GM19468 (cell line): ENCODE data around the gene TMEM50A.
"Not testable (repeated sequence)": the region's sequence is repeated elsewhere in the genome, so short reads cannot be mapped to it uniquely, and the experiment has no call there.

ENCODE experiments used
- ATAC-seq: cut with Tn5 transposase; IDR thresholded peaks from one replicate; pipeline ENCODE4 v1.9.1; 2021; ENCODE audit warnings: mild to moderate bottlenecking, moderate library complexity, moderate number of reproducible peaks; ENCODE audit not compliant: unreplicated experiment; ENCODE audit errors: extremely low read depth

The TMEM50A gene

DNA sequence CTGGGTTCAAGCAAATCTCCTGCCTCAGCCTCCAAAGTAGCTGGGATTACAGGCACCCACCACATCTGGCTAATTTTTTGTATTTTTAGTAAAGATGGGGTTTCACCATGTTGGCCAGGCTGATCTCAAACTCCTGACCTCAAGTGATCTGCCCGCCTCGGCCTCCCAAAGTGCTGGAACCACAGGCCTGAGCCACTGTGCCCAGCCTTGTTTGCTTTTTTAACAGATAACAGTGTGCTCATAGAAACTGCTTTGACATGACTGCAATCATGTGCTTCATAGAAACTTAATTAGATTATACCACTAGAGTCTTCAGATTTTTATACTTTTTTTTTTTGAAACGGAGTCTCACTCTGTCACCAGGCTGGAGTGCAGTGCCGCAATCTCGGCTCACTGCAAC, 8.8 kb upstream of the TMEM50A start:
- ATAC-seq = not testable (repeated sequence)

DNA sequence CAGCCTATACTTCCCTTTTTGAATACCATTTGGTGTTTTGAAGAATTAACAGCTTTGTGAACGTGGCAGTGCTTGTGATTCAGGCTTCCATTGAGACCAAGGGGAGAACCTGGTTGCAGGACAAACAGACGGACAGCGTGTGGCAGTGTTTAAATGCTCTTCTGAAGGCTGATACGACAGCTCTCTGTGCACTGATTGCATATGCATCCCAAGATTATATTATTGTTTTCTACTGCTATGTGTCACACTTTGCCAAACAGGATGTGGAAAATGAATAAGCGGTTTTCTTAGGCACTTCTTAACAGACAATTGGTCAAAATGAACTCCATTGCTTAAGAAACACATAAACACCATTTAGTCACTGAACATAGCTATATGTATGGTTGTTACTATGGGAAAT, 8.2 kb upstream of the TMEM50A start:
- ATAC-seq = not testable (repeated sequence)

DNA sequence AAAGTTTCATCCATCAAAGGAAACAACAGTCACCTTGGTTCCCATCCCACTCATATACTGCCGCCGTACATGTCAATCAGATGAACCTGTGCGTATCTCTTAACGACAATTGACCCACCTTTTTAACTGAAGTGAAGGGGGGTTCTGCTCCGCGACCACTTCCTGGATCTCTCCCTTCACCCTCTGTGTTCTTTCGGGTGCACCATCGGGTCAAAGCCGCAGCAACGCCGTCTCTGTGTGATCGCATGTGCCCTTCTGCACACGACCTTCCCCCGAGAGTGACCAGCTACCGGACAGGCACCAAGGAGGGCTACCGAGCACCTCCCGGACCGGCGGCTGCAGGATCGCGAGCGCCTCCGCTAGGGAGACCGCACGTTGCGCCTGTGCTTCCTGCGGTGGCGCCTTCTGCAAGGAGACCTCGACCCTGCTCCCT, 1.2 kb upstream of the TMEM50A start:
- not testable (repeated sequence) for ATAC-seq

DNA sequence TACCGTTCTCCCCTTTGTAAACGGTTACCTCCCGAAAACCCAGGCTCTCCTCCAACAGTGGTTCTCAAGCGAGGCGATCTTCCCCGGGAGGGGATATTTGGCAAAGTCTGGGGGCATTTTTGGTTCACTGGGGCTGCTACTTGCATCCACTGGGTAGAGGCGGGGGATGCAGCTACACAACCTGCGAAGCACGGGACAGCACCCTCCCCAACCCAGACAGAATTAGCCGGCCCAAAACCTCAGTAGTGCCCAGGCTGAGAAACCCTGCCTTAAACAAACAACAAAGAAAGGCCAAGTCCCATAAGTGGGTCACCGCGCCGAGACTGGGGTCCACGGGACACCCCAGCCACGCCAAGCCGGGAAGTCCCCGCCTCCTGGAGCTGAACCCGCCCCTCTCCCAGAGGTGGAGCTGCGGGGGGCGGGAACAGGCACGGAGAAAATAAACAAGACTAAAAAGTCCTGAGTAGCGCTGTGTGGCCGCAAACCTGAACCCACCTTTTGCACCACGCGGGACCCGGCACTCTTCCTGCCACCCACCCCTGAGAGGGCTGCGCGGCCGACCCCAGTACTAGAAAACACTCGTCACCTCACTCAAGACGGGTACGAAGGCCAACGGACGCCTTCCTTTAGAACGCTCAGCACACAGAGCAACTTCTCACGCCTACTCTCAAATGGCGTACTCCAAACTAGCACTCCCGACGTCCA, 499 bp upstream of the TMEM50A start:
- ATAC-seq = peak; percentile 18

DNA sequence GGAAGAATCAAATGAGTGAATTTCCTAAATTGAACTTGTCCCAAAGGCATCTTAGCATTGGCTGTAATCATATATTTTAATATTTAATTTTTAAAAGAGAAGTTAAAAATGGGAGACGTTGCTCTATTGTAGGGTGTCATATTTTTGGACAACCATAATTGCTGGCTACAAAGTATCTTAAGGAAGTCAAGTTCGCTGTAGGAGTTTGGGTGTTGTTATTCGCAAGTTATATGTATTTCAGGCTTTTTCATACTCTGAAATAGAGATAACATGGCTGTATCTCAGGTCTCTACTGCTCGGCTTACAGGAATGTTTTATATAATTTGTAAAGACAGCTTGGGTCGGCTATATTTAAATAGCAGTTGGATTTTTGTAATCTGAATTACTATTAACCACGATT, 852 bp downstream of the TMEM50A start:
- ATAC-seq = no peak

DNA sequence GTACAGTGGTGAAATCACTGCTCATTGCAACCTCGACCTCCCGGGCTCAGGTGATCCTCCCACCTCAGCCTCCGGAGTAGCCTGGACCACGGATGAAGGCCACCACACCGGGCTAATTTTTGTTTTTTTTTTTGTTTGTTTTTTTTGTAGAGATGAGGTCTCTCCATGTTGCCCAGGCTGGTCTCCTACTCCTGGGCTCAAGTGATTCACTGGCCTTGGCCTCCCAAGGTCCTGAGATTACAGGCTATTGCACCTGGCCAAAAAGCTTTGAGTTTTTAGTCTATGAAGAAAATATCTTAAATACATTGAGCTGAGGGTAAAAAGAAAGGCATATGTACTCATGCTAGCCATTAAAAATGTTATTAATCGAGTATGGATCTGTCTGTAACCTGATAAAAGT, 3.6 kb downstream of the TMEM50A start:
- no peak for ATAC-seq

DNA sequence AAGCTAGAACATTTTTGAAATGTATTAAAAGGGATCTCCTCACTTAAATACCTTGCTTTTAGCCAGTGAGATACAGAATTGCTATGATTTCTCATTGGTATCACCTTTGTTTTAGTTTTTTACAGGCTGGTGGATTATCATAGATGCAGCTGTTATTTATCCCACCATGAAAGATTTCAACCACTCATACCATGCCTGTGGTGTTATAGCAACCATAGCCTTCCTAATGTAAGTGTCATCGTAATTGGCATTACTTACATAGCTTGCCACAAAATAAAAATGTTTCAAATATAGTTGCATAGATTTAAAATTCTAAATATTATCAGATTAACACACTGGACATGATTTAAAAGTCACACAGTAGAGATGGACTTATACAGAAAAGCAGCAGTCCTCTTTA, 4.7 kb downstream of the TMEM50A start:
- no peak for ATAC-seq

DNA sequence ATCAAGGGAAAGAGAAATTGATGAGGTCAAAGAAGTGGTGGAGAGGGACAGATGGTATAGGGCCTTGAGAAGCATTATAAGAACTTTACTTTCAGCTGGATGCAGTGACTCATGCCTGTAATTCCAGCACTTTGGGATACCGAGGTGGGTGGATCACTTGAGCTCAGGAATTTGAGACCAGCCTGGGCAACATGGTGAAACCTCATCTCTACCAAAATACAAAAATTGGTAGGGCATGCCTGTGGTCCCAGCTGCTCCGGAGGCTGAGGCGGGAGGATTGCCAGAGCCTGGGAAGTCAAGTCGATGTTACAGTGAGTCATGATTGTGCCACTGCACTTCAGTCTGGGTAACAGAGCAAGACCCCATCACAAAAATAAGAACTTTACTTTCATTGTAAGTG, 5.7 kb downstream of the TMEM50A start:
- ATAC-seq = no peak

DNA sequence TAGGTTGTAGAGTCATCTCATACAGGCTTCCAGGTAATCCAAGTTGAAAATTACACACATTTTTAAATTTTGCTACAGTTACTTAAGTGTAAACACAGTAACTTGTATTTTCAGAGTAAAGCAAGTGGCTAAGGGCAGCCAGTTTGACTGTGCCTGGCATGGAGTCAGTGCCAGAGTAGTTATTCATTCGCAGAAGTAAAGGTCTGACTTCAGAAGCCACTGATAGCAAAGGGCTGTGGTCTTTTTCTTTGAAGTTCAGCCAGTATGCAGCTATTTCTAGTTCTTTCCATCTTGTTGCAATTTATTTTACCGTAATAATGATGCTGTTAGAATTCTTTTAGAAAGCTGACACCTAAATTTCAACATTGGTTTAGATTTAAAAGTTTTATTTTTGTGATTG, 9.4 kb downstream of the TMEM50A start:
- no peak for ATAC-seq

DNA sequence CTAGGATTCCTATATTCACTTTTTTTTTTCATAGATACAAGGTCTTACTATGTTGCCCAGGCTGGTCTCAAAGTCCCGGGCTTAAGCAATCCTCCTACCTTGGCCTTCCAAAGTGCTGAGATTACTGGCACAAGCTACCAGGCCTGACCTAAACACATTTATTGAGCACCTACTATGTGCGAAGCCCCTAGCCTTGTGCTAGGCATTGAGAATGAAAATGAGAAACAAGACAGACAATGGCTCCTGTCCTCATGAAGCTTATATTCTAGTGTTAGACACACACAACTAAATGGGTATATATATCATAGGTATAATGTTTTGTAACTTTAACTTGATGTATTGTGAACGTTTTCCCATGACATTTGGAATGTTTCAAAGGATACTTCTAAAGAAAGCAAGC, 11.5 kb downstream of the TMEM50A start:
- no peak for ATAC-seq

DNA sequence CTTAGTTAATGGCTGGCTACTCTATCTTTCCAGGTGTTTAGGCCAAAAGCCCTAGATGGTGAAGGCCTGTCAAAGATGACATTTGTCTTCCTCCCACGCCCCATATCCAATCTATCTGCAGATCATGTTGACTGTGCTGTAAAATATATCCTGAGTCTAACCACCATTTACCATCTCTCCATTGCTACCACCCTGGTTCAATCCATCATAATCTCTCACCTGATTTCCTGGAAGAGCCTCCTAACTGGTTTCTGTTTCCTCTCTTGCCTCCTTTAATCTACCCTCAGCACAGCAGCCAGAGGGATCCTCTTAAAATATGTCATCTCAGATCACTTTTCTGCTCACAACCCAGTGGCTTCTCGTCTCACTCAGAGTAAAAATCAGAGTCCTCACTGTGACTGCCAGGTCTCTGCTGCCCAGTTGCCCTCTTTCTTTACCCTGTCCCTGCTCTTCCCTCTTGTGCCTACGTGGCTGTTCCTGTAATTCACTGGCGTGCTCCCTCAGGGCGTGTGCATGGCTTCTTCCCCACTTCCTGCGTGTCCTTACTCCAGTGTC, 17.8 kb downstream of the TMEM50A start:
- no peak for ATAC-seq

DNA sequence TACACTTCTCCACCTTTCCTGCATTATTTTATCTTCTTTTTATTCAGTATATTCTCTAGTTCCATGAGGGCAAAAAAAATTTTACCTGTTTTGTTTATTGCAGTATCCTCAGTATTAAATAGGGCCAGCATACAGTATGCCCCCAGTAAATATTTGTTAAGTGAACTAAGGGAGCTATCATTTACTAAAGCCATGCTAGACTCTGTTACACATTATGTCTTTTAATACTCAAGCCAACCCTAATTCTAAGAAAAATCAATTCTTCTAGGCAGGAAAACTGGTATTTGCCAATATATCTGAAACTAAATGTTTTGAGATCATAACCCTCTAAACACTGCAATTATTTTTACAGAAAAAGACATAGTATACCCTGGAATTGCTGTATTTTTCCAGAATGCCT, 18.3 kb downstream of the TMEM50A start:
- no peak for ATAC-seq

DNA sequence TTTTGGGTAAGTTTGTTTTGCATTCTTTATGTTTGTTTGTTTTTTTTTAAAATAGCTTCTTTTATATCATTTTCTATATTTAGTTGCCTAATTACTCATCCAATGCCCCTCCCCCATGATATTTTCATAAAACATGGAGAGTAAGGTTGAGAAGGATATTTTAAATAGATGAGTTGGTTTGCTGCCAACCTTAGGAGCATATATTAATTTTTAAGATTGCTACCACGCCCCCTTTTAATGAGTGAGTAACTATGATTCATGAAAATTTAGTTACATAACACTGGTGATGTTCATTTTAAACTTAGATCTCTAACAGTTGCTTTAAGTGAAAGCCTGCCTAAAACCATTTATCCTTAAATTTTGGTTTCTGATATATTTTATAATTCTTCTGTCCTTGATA, 18.7 kb downstream of the TMEM50A start:
- no peak for ATAC-seq

DNA sequence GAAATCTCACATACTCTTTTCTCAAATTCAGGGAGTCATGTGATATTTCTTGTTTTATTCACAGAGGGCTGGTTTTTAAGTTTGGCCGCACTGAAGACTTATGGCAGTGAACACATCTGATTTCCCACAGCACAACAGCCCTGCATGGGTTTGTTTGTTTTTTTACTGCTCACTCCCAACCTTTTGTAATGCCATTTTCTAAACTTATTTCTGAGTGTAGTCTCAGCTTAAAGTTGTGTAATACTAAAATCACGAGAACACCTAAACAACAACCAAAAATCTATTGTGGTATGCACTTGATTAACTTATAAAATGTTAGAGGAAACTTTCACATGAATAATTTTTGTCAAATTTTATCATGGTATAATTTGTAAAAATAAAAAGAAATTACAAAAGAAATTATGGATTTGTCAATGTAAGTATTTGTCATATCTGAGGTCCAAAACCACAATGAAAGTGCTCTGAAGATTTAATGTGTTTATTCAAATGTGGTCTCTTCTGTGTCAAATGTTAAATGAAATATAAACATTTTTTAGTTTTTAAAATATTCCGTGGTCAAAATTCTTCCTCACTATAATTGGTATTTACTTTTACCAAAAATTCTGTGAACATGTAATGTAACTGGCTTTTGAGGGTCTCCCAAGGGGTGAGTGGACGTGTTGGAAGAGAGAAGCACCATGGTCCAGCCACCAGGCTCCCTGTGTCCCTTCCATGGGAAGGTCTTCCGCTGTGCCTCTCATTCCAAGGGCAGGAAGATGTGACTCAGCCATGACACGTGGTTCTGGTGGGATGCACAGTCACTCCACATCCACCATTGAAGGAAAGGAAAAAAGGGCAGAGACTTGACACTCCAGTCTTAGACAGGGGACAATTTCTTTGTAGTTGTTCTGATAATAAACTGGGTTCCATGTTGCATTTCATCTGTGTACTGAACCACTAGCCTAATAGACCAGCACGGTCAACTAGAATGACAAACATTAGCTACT, 22.8 kb downstream of the TMEM50A start:
- ATAC-seq = no peak

DNA sequence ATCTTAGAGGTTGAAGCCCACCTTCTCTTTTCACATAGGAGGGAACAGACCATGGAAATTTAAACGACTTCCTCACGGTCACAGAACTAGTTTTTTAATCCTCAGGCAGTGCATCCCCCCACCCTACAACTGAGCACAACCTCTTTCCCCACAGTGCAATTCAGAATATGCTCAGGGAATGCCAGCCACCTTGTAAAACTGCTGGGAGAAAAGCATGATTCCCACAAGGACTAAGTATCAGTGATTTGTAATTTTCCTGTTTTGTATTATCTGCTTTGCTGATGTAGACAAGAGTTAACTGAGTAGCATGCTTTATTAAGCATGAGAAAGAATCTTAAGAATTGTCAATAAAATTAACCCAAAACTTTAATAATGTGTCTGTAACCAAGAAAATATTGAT, 23.8 kb downstream of the TMEM50A start:
- no peak for ATAC-seq

DNA sequence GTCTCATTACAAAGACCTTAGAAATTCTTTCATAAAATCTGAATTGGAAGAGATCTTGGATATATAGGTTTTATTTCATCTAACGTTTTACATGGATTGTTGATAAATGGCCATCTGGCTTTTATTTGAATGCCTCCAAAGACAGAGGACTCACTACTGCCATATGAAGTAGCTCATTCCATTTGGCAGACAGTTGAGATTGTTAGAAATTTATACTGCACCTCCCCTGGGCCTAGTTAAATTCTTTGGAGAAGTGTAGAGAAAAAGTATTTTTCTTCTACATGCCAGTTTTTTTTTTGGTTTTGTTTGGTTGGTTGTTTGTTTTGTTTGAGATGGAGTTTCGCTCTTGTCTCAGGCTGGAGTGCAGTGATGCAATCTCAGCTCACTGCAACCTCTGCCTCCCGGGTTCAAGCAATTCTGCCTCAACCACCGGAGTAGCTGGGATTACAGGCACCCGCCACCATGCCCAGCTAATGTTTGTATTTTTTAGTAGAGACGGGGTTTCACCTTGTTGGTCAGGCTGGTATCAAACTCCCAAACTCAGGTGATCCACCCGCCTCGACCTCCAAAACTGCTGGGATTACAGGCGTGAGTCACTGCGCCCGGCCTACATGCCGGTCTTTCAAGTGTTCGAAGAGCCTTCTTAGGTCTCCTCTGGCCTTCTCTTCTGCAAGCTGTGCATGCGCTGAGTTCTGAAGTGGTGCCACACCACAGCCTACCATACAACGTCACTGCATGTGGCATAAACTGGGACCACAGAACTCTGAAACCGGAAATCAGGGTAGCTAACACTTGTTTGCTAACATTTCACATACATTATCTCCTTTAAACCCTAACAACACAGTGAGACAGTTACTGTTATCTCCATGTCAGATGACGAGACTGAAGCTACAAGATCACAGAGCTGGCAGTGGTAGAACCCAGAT, 24.8 kb downstream of the TMEM50A start:
- ATAC-seq = not testable (repeated sequence)

DNA sequence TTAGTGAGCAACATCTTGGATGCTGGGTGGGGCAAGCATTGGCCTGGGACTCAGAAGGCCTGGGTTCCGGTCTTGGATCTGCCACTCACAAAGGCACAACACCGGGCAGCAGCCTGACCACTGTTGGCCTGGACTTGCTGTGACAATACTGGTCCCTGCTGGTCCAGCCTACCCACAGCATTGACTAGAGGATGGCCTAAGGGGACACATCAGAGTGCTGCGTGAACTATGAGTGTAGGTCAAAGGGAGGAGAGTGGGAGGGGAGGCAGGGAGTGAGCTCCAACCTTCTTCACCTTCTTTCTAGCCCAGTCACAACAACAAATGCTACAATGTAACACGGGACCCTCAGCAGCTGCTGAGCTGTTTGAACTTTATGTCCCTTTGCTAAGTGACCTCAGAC, 31.1 kb downstream of the TMEM50A start:
- no peak for ATAC-seq

DNA sequence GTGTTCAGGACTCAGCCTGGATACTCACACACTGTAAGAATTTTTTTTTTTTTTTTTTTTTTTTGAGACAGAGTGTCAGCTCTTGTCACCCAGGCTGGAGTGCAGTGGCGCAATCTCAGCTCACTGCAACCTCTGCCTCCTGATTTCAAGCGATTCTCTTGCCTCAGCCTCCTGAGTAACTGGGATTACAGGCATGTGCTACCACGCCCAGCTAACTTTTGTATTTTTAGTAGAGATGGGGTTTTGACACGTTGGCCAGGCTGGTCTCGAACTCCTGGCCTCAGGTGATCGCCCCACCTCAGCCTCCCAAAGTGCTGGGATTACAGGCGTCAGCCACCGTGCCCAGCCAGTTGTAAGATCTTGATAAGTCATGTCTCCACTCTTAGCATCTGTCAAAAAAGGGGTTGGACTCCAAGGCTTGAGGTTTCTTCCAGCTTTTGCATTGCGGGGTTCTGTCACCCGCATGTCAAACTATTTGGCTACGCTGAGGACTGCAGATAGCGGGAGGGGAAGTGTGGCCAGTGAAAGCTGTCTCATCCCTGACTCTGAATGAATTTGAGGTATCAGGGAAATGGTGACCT, 31.6 kb downstream of the TMEM50A start:
- ATAC-seq = not testable (repeated sequence)

DNA sequence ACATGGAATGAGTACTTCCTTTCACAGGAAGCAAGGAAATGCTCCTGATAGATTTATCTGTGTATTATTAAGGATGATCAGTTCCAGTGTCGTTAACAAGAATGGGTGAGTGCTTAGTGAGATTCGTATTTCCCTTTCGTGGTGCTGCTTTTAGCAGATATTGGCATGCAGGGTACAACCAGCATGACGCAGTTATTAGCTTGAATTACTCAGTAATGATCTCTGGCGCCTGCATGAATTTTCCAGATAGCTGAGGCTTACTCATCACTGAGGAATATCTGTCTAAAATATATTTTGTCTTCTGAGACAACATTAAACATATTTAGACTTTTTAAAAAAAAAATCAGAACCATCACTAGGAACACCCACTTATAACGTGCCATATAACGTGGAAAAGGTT, 33.6 kb downstream of the TMEM50A start:
- ATAC-seq = not testable (repeated sequence)

DNA sequence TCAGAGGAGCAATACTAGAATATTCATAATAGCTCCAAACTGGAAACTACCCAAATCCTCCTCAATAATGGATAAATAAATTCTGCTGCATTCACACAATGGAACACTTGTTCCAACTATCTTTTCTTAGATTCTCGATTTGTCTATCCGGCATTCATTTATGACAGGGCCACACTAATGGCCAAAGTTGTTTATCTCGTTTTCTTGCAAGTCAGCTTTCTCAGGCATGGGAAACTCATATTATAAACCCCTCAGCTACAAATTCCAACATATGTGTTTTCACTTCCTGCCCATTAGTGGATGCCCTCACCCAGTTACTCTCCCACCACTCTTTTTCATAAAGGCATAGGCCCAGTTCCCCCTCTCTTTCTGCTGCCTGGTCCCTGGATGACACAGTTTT, 40.2 kb downstream of the TMEM50A start:
- ATAC-seq = not testable (repeated sequence)
